H1 (cell line): ENCODE results near the gene SLC35F1. TPM values are rescaled to one million over a fixed set of nuclear protein-coding genes. Genes with fewer than 3 reads are reported as not detected.

Experiments
- CTCF ChIA-PET: fragments of 300-600 bp; sonication (Branson Sonifier 250); formaldehyde crosslinking; loops from one replicate; lab custom pipeline; 2021; ENCODE audit not compliant: partially characterized antibody; lab: Charles Lee
- POLR2A ChIA-PET: fragments of 300-600 bp; sonication (Branson Sonifier 250); formaldehyde crosslinking; loops from one replicate; lab custom pipeline; 2021; ENCODE audit warnings: inconsistent platforms; ENCODE audit not compliant: partially characterized antibody; lab: Charles Lee
- DNase-seq, 2 experiments: peaks; one replicate each; pipeline versions ENCODE4 v3.0.0 to v3.0.0-alpha.2; 2010 to 2022; ENCODE audit warnings: low spot score in 2 of 2, low read depth in 1 of 2, mixed read lengths in 1 of 2
- FAIRE-seq: peaks from 2 replicates; lab custom pipeline; 2011; peaks lifted over from hg19 to GRCh38; lab: Jason Lieb, UNC
- H2AFZ ChIP-seq: 2 replicates; pipeline ENCODE4 v1.8.1; 2012; ENCODE audit warnings: low read length, inconsistent platforms
- H2AK5ac ChIP-seq: 2 replicates; pipeline ENCODE4 v1.6.1; 2013; ENCODE audit warnings: low read depth, low read length
- H2BK120ac ChIP-seq: replicated peaks from 2 replicates; pipeline ENCODE3; 2013; ENCODE audit warnings: low read depth, low read length, inconsistent platforms
- H2BK12ac ChIP-seq: 2 replicates; pipeline ENCODE4 v1.6.1; 2013; ENCODE audit warnings: low read depth, low read length
- H2BK15ac ChIP-seq: 2 replicates; pipeline ENCODE4 v1.6.1; 2013; ENCODE audit warnings: low read length
- H2BK20ac ChIP-seq: 2 replicates; pipeline ENCODE4 v1.6.1; 2013; ENCODE audit warnings: low read length
- H2BK5ac ChIP-seq: 2 replicates; pipeline ENCODE4 v1.6.1; 2013; ENCODE audit warnings: low read depth, low read length
- H3K14ac ChIP-seq: 2 replicates; pipeline ENCODE4 v1.6.1; 2013; ENCODE audit warnings: inconsistent platforms; ENCODE audit not compliant: insufficient read length
- H3K18ac ChIP-seq: 2 replicates; pipeline ENCODE4 v1.6.1; 2013; ENCODE audit warnings: low read length; ENCODE audit errors: extremely low read depth
- H3K23ac ChIP-seq: 2 replicates; pipeline ENCODE4 v1.6.1; 2013; ENCODE audit warnings: inconsistent platforms; ENCODE audit not compliant: insufficient read length
- H3K23me2 ChIP-seq: 2 replicates; pipeline ENCODE4 v1.6.1; 2013; ENCODE audit warnings: low read depth, low read length
- H3K27ac ChIP-seq: 2 replicates; pipeline ENCODE4 v1.6.1; 2011; ENCODE audit warnings: low read depth, low read length, inconsistent platforms
- H3K27me3 ChIP-seq, 4 experiments: replicated peaks in 1 of 4; 1 replicate in 1 of 4; 2 replicates in 3 of 4; pipeline versions ENCODE4 v1.6.1 to v1.8.1; 2011 to 2013; ENCODE audit warnings: low read length in 3 of 4, mild to moderate bottlenecking in 3 of 4, inconsistent platforms in 2 of 4, mixed read lengths in 2 of 4, moderate library complexity in 1 of 4; ENCODE audit not compliant: control insufficient read depth in 3 of 4, insufficient read depth in 3 of 4; ENCODE audit errors: extremely low read depth in 1 of 4
- H3K36me3 ChIP-seq, 4 experiments: 2 replicates each; pipeline versions ENCODE4 v1.6.1 to v1.8.1; 2011 to 2013; ENCODE audit warnings: mild to moderate bottlenecking in 4 of 4, low read length in 3 of 4, moderate library complexity in 2 of 4, control low read depth in 1 of 4, inconsistent platforms in 1 of 4; ENCODE audit not compliant: insufficient read depth in 4 of 4, control insufficient read depth in 2 of 4
- H3K4ac ChIP-seq: replicated peaks from 2 replicates; pipeline ENCODE3; 2013; ENCODE audit warnings: low read length, low read depth, mixed read lengths, inconsistent platforms; ENCODE audit not compliant: insufficient read length
- H3K4me1 ChIP-seq, 4 experiments: replicated peaks in 1 of 4; 1 replicate in 1 of 4; 2 replicates in 3 of 4; pipeline versions ENCODE4 v1.6.1 to v1.8.1; 2011 to 2013; ENCODE audit warnings: low read length in 3 of 4, inconsistent platforms in 2 of 4, mixed read lengths in 1 of 4; ENCODE audit not compliant: insufficient read depth in 4 of 4, control insufficient read depth in 3 of 4
- H3K4me2 ChIP-seq, 2 experiments: 2 replicates each; pipeline versions ENCODE4 v1.6.1 to v1.8.1; 2011 to 2013; ENCODE audit warnings: low read depth in 2 of 2, low read length in 2 of 2, control low read depth in 1 of 2, inconsistent platforms in 1 of 2, mild to moderate bottlenecking in 1 of 2; ENCODE audit not compliant: insufficient read depth in 1 of 2
- H3K4me3 ChIP-seq, 4 experiments: fragments of 200-600, 300-600 bp in 1 of 4; sonication (generic), shearing (Covaris generic), sonication (Bioruptor Twin) in 1 of 4; 2 replicates each; pipeline versions ENCODE4 v1.5.1 to v1.8.1; 2011 to 2016; ENCODE audit warnings: low read length in 4 of 4, low read depth in 3 of 4, control low read depth in 2 of 4, inconsistent platforms in 2 of 4, mild to moderate bottlenecking in 2 of 4, mixed read lengths in 1 of 4, moderate library complexity in 1 of 4; ENCODE audit not compliant: insufficient read depth in 2 of 4; ENCODE audit errors: extremely low read depth in 1 of 4
- H3K56ac ChIP-seq: replicated peaks from 2 replicates; pipeline ENCODE3; 2013; ENCODE audit warnings: low read depth, mild to moderate bottlenecking, mixed read lengths, low read length, inconsistent platforms; ENCODE audit not compliant: insufficient read length
- H3K79me1 ChIP-seq: 2 replicates; pipeline ENCODE4 v1.6.1; 2013; ENCODE audit warnings: low read depth, low read length, control low read depth
- H3K79me2 ChIP-seq, 2 experiments: 2 replicates each; pipeline versions ENCODE4 v1.6.1 to v1.8.1; 2012 to 2013; ENCODE audit warnings: low read length in 2 of 2, mild to moderate bottlenecking in 2 of 2, inconsistent platforms in 1 of 2; ENCODE audit not compliant: insufficient read depth in 2 of 2, control insufficient read depth in 1 of 2
- H3K9ac ChIP-seq, 4 experiments: replicated peaks in 1 of 4; 1 replicate in 1 of 4; 2 replicates in 3 of 4; pipeline versions ENCODE4 v1.6.1 to v1.8.1; 2011 to 2013; ENCODE audit warnings: low read depth in 3 of 4, low read length in 3 of 4, control low read depth in 2 of 4, mild to moderate bottlenecking in 2 of 4, moderate library complexity in 2 of 4, inconsistent platforms in 1 of 4; ENCODE audit errors: extremely low read depth in 1 of 4
- H3K9me3 ChIP-seq, 2 experiments: 2 replicates each; pipeline versions ENCODE4 v1.6.1 to v1.8.1; 2012 to 2013; ENCODE audit warnings: mild to moderate bottlenecking in 2 of 2, moderate library complexity in 2 of 2, control low read depth in 1 of 2, inconsistent platforms in 1 of 2, low read depth in 1 of 2, low read length in 1 of 2, mixed read lengths in 1 of 2; ENCODE audit not compliant: insufficient read depth in 2 of 2
- H4K20me1 ChIP-seq, 2 experiments: replicated peaks in 1 of 2; 2 replicates each; pipeline versions ENCODE3 to v1.8.1; 2011 to 2013; ENCODE audit warnings: inconsistent platforms in 2 of 2, low read length in 2 of 2, mild to moderate bottlenecking in 1 of 2; ENCODE audit not compliant: insufficient read depth in 2 of 2, control insufficient read depth in 1 of 2
- H4K5ac ChIP-seq: 2 replicates; pipeline ENCODE4 v1.6.1; 2013; ENCODE audit warnings: low read length, low read depth, mixed read lengths, inconsistent platforms; ENCODE audit not compliant: insufficient read length
- H4K8ac ChIP-seq: 2 replicates; pipeline ENCODE4 v1.8.0; 2013; ENCODE audit warnings: mild to moderate bottlenecking, moderate library complexity, low read length, inconsistent platforms; ENCODE audit not compliant: insufficient read depth; ENCODE audit errors: extremely low read depth
- H4K91ac ChIP-seq: replicated peaks from 2 replicates; pipeline ENCODE3; 2013; ENCODE audit warnings: low read length, mixed read lengths, inconsistent platforms; ENCODE audit not compliant: insufficient read length
- BACH1 ChIP-seq: IDR thresholded peaks from 2 replicates; pipeline ENCODE4 v1.6.1; 2012; ENCODE audit warnings: low read length, improper control_type of control experiment
- CEBPB ChIP-seq: IDR thresholded peaks from 2 replicates; pipeline ENCODE4 v1.6.1; 2012; ENCODE audit warnings: low read depth, low read length
- EP300 ChIP-seq, 2 experiments: IDR thresholded peaks; 1 replicate in 1 of 2; 2 replicates in 1 of 2; pipeline ENCODE4 v1.6.1; 2011 to 2012; ENCODE audit warnings: low read depth in 2 of 2, low read length in 2 of 2, mild to moderate bottlenecking in 2 of 2, borderline replicate concordance in 1 of 2, inconsistent platforms in 1 of 2, moderate library complexity in 1 of 2
- EZH2 ChIP-seq: fragments of 200-600 bp; sonication (generic); IDR thresholded peaks from 2 replicates; pipeline ENCODE4 v1.7.1; 2012; ENCODE audit warnings: low read depth, mild to moderate bottlenecking, moderate library complexity, low read length, inconsistent platforms; ENCODE audit not compliant: severe bottlenecking
- KDM5A ChIP-seq: fragments of 200-600 bp; IDR thresholded peaks from 2 replicates; pipeline ENCODE4 v1.7.1; 2012; ENCODE audit warnings: mild to moderate bottlenecking, low read length, inconsistent platforms, mixed read lengths
- SIX5 ChIP-seq: IDR thresholded peaks from 2 replicates; pipeline ENCODE4 v1.6.1; 2011; ENCODE audit warnings: mild to moderate bottlenecking, low read depth, low read length
- SP4 ChIP-seq: IDR thresholded peaks from 2 replicates; pipeline ENCODE4 v1.6.1; 2012; ENCODE audit warnings: low read length, inconsistent platforms
- TEAD4 ChIP-seq: IDR thresholded peaks from 2 replicates; pipeline ENCODE4 v1.6.1; 2012; ENCODE audit warnings: low read depth, low read length, inconsistent platforms, mixed read lengths
- USF2 ChIP-seq: IDR thresholded peaks from 2 replicates; pipeline ENCODE4 v1.6.1; 2011; ENCODE audit warnings: low read length, improper control_type of control experiment
- WGBS, 2 experiments: shearing (Covaris generic) in 1 of 2; methylation state at CpG; one replicate each; pipeline versions ENCODE4 v1.1.6 to v1.1.7; 2013 to 2015; ENCODE audit warnings: low lambda C conversion rate in 2 of 2, mixed read lengths in 2 of 2, inconsistent platforms in 1 of 2, low coverage in 1 of 2, missing lambda C conversion rate in 1 of 2; ENCODE audit not compliant: insufficient replicate concordance in 2 of 2, insufficient coverage in 1 of 2, insufficient read length in 1 of 2; ENCODE audit errors: extremely low coverage in 1 of 2, missing lambda C conversion rate in 1 of 2; 5-methylcytosine and 5-hydroxymethylcytosine counted together
- polyA plus RNA-seq, 7 experiments: library from polyadenylated mRNA; depleted of rRNA in 3 of 7; stranded (reverse) in 5 of 7; unstranded in 2 of 7; fragments of >200 nt in 5 of 7; fragments of 200-250 nt in 2 of 7; gene quantifications; 1 replicate in 5 of 7; 2 replicates in 1 of 7; 4 replicates in 1 of 7; pipeline versions ENCODE4 v1.2.1 to v1.2.3, GENCODE V29; 2011 to 2013; ENCODE audit warnings: missing spikeins in 2 of 7, mixed read lengths in 2 of 7
- total RNA-seq: library from RNA; stranded (reverse); fragmentation: NEBNext Ultra II Directional; extraction: Animal tissue kit (Norgen Biotek cat#: 25700); gene quantifications from 2 replicates; pipeline ENCODE4 v1.2.1, GENCODE V29; 2021
- TF ChIP-seq, protein P1 (sequence below): IDR thresholded peaks from 2 replicates; pipeline ENCODE4 v1.6.1; 2012; ENCODE audit warnings: low read length, inconsistent platforms

SLC35F1 gene
- total and polyA plus RNA-seq, 2 of the 8 experiments (the other 6 are each of a cell fraction or from before 2014, with no cell fraction given) = 7.0 to 10.0 TPM

DNA sequence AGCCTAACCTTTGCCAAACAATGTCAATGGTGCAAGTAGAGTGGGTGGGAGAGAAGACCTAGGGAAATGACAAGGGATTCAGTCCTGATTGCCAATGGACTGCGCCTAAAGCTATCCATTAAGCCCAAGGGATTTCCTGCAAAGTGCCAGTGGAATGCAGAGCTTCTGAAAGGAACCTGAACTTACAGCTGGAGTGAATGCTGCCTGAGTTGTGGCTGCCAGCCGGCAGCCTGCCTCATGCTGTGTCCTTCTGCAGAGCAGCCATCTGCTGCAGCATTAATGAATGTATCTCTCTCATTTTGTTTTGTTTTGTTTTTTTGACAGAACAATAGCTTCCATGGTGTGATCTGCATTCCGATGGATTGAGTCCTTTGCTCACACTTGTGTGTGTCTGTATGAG is 44.7 kb downstream of the SLC35F1 start:
- Histone ChIP-seq H4K91ac (no peak overlapping the region), H4K5ac (no peak overlapping the region), H2BK15ac (no peak overlapping the region), H3K4me1 (peaks cover 0 to 8% (median 1%) of the 10 kb centered on the region in 4 experiments; a peak in 3 of 7 replicates), H3K23ac (no peak overlapping the region), H3K56ac (no peak overlapping the region), H3K27me3 (no peaks in the 10 kb centered on the region), H2BK20ac (no peak overlapping the region), H3K36me3 (no peaks in the 10 kb centered on the region), H3K27ac (peak overlapping the region; percentile 30; the same call in 1 of the 2 replicates), H3K9ac (no peak overlapping the region), H3K14ac (no peak overlapping the region), H3K9me3 (no peaks in the 10 kb centered on the region), H4K8ac (no peak overlapping the region), H3K4ac (no peak overlapping the region), H3K18ac (no peak overlapping the region; the same call in 1 of the 2 replicates), H2AK5ac (no peak overlapping the region), H4K20me1 (no peaks in the 10 kb centered on the region), H3K79me2 (no peaks in the 10 kb centered on the region), H3K4me2 (peak overlapping the region; percentile 43 to 57), H3K23me2 (no peaks in the 10 kb centered on the region), H2BK5ac (no peak overlapping the region), H3K4me3 (0 out of 8 replicates have a peak overlapping the region, but pooled peaks of 1 of the 4 experiments have one; percentile 0), H2BK12ac (no peak overlapping the region), H2AFZ (no peak overlapping the region), H3K79me1 (no peaks in the 10 kb centered on the region), H2BK120ac (no peak overlapping the region)
- CTCF ChIA-PET = interaction anchor here (0.6 kb wide), 1 partner anchor 121 kb away, joined by 3 read pairs; no protein-coding TSS in a partner anchor
- FAIRE-seq (peak; percentile 96), DNase-seq (peak; percentile 50 to 81)
- 22% methylated on average over 3 of the region's 3 CpGs; no CpG with 5 or more reads in 1 of the 2 experiments for WGBS, 2 experiments
- POLR2A ChIA-PET = interaction anchor here (0.8 kb wide), 1 partner anchor 9 kb away, joined by 3 read pairs; no protein-coding TSS in a partner anchor
- TF ChIP-seq BACH1 (no peak), SIX5 (no peak), KDM5A (no peak), USF2 (no peak), CEBPB (no peak), SP4 (0 out of 2 replicates have a peak, but pooled peaks have one; percentile 24), EZH2 (no peak), TEAD4 (peak; percentile 84), EP300 (IDR thresholded peaks at IDR 0.05; ENCODE audit: borderline replicate concordance in 1 of 2, low read depth in 2 of 2, low read length in 2 of 2) (peak in 1 of 2 experiments; percentile 76; a peak in 1 of 3 replicates)
- TF ChIP-seq, protein P1, sequence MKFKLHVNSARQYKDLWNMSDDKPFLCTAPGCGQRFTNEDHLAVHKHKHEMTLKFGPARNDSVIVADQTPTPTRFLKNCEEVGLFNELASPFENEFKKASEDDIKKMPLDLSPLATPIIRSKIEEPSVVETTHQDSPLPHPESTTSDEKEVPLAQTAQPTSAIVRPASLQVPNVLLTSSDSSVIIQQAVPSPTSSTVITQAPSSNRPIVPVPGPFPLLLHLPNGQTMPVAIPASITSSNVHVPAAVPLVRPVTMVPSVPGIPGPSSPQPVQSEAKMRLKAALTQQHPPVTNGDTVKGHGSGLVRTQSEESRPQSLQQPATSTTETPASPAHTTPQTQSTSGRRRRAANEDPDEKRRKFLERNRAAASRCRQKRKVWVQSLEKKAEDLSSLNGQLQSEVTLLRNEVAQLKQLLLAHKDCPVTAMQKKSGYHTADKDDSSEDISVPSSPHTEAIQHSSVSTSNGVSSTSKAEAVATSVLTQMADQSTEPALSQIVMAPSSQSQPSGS = 0 out of 2 replicates have a peak, but pooled peaks have one; percentile 34
